ENCODE data around the gene KIF6.
"Not testable (repeated sequence)": the region's sequence is repeated elsewhere in the genome, so short reads cannot be mapped to it uniquely, and the experiment has no call there.

Gene KIF6

DNA sequence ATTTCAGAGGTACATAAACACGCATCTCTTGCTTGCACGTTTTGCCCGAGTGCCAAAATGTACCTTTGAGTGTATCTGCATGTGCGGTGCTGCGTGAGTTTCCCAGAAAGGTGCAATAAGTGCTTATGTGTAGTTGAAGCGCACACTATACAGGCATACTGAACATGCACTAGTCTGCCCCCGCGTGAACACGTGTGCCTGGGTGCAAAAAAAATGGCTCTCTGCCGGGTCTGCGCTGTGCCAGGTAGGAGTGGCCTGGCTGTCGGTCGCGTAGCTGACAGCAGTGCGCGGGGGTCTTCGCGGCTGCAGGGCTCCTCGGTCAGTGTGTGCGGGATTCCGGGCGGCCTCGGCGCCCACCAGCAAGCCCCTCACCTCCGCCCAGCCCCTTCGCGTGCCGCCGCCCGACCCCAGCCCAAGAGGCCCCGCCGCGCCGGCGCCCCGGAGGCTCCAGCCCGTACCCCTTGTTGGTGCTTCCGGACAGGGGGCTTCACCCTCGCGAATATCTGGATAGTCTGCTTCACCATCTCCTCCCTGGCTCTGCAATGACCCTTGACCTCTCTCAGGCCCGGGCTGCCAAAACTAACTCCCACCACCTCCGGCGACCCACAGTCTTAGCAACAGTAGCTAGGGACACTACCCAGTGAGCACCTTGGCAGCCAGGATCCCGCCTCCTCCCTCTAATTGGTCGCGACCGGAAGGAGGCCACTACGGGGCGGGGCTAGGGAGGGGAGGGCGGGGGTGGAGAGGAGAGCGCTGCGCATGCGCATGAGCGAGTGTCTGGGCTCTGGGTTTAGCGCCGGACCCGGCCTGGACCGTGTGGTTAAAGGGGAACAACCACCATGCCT, at the start of gene KIF6:
Gene KIF6, minus strand, starts transcription at position 622 of the 845 bp plus-strand sequence. Its CDS starts 98 bp downstream, at position 524.
- DNase-seq (ENCODE audit: low read depth), result peak; percentile 68

GRCh38 chr6:39773782-39774181, 48.6 kb upstream of the KIF6 start:
- DNase-seq (ENCODE audit: low read depth), result no peak

- DNase-seq (ENCODE audit: low read depth), result no peak
These were observed 47.5 kb upstream of the KIF6 start for GRCh38 chr6:39772559-39773273.

GRCh38 chr6:39770446-39770845, 45.2 kb upstream of the KIF6 start:
- DNase-seq (ENCODE audit: low read depth), result no peak

GRCh38 chr6:39769012-39769411, 43.8 kb upstream of the KIF6 start:
- DNase-seq (ENCODE audit: low read depth), result no peak

DNA sequence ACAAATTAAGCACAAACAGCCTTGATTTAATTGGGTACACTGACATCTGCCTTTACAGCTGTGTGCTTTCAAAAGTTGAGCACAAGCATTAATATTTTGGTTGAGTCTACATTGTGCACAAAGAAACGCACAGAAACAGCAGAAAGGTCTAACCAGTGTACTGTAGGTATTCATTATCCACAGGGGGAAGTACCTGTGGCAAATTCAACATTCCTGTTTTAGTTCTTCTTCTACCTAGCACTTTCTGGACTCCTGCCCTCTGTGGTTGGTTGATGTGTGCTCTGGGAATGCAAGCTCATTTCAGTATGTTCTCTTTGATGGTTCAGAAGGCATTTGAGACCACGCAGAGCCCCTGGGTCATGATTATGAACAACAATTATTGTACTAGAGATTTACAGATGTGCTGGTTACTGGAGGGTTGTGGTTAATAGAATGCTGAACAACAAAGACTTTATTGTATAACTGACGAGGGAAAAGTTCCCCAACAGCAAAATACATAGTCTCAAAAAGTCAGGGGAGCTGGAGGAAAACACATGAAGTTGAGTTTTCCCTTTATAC, 40.4 kb upstream of the KIF6 start:
- DNase-seq (ENCODE audit: low read depth), result no peak

DNA sequence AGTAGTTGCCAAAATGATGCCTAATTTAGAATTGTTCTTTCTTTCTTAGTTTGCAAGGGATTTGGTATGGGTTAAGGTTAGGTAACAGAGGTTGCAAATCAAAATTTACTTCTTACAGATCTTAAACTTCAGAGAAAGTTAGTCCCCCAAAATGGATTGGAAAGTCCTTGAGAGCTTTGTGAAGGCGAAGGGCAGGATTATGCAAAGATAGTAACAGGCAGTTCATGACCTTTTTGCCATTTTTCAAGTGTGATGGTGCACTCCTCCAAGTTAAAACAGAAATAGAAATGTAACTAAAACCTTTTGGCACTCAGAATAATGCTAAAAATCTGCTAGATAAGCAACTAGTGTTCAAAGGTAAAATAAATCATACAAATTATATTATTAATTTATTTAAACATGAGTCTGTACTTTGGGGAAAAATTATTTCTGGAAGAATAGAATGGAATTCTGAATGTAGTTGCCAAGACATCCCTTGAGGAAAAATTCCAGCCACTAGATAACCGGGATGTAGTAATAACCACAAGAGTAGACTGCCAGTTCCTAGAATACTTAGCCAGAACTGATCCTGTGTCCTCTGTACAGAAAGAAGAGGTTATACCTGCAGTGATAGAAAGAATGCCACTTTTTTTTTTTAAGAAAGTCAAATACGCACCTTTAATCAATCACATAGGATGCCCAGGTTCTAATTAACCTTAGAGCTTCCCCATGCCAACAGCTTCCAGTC, 35.2 kb upstream of the KIF6 start:
- DNase-seq (ENCODE audit: low read depth), result no peak

DNA sequence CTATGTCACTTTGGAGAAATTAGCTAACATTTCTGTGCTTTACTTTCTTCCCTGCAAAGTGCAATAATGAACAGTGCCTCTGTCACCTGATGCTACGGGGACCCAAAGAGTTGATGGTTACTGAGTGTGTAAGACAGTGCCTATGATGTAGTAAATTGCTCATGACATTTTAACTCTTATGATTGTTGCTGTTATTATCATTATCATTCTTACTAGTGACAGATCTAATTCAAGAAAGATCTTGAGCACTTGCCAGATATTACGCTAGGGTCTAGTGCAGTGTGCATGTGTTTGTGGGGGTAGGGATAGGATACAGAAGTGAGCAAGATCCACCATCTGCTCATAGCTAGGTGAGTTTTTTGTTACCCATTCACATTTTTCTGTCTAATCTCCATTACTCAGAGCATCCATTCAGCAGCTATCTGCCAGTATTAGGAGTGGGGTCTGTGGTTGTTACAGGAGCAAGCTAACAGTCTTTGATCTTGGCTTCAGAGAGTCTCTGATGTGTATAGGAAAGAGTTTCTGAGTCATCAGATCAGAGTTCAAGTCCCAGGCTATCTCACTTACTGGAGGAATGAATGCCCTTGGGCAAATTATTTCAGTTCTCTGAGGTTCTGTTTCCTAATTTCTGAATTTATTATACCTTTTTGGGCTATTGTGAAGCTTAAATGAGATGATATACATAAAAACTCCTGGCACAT, 33.8 kb upstream of the KIF6 start:
- no peak for DNase-seq (ENCODE audit: low read depth)

DNA sequence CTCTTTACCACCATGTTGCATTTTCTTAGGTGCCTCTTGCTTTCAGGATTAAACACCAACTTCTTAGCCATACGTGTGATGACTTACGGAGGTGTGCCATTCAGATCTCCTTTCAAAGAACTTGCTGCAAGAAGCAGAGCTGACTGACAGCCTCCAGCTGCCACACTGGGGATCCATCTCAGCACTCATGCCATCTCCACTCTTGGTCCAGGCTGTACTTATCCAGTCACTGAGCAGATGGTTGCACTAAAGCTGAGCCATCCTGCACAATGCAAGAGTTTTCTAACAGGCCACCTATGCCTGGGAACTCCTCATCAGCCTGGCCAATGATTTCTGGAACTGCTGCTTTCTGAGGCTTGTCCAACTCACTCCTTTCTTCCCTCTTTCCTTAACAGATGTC, 31.4 kb upstream of the KIF6 start:
- DNase-seq (ENCODE audit: low read depth), result no peak

DNA sequence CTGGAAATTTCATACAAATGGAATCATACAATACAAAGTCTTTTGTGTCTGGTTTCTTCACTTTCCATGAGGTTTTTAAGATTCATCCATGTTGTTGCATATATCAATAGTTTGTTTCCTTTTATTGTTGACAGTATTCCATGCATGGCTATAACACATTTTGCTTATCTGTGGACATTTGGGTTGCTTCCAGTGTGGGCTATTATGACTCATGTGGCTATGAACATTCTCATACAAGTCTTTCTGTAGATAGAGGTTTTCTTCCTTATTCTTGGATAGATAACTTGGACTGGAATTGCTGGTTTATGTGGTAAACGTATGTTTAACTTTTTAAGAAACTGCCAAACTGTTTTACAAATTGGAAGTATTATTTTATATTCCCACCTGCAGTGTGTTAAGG, 30.0 kb upstream of the KIF6 start:
- DNase-seq (ENCODE audit: low read depth), result no peak

- no peak for DNase-seq (ENCODE audit: low read depth)
These were observed 29.4 kb upstream of the KIF6 start for GRCh38 chr6:39754514-39755115.

GRCh38 chr6:39753725-39754045, 28.5 kb upstream of the KIF6 start:
- DNase-seq (ENCODE audit: low read depth), result no peak

- DNase-seq (ENCODE audit: low read depth), result no peak
These were observed 27.9 kb upstream of the KIF6 start for GRCh38 chr6:39752835-39753724.

GRCh38 chr6:39746795-39747194, 21.6 kb upstream of the KIF6 start:
- DNase-seq (ENCODE audit: low read depth), result no peak

DNA sequence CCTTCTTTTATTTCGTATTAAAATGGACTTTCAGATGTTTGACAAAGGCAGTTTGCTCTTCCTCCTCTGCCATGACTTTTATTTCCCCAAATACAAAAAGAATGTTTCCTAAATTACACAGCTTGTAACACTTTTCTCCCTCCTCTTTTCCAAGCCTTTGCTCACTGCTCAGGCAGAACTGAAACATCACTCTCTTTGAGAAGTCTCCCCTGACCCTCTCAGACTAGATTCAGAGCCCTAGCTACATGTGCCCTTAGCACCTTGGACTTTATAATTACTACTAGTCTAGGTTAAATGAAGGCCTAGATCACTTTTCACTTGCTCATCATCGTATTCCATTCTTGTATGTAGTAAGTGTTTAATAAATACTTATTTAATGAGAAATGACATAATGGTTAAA, 8.5 kb upstream of the KIF6 start:
- no peak for DNase-seq (ENCODE audit: low read depth)

- no peak for DNase-seq (ENCODE audit: low read depth)
These were observed 6.4 kb upstream of the KIF6 start for GRCh38 chr6:39731565-39731964.

DNA sequence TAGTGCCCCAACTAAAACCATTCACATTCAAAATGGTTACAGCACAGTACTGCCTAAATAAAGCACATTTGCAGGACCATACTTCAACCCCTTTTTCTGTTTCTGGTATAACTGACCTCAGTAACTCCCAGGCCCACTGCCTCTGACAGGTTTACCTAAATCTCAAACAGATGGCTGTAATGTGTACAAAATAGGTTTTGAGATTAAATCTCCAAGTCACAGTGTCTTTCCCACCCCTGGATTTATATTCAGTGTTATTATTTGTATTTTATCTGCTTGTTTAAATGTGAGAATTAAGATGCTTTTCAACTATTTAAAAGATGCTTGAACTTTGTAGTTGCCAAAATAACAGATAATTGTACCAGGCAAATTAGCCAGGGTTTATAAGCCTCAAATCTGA, 4.7 kb upstream of the KIF6 start:
- DNase-seq (ENCODE audit: low read depth), result no peak

GRCh38 chr6:39725632-39725997, 407 bp upstream of the KIF6 start:
- no peak for DNase-seq (ENCODE audit: low read depth)

DNA sequence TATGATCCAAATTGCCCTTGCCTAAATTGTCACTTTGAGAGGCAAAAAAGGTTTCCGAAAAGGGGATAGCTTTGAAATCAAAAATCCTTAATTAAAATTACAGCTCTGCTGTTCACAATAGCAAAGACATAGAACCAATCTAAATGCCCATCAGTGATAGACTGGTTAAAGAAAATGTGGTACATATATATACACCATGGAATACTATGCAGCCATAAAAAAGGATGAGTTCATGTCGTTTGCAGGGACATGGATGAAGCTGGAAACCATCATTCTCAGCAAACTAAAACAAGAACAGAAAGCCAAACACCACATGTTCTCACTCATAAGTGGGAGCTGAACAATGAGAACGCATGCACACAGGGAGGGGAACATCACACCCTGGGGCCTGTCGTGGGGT, 1.9 kb downstream of the KIF6 start:
- not testable (repeated sequence) for DNase-seq (ENCODE audit: low read depth)

GRCh38 chr6:39714802-39715201, 10.4 kb downstream of the KIF6 start:
- DNase-seq (ENCODE audit: low read depth), result no peak
